Daoy (cell line): Measurements from ENCODE around the gene MPLKIP. TPM values are rescaled to one million over a fixed set of nuclear protein-coding genes. Genes with fewer than 3 reads are reported as not detected.

ENCODE experiments used
- total RNA-seq: library from RNA; depleted of rRNA; stranded (reverse); fragments of >200 nt; shearing (Covaris generic); gene quantifications from 2 replicates; pipeline ENCODE4 v1.2.3, GENCODE V29; 2014; rRNA removed

The MPLKIP gene
- total RNA-seq, 1 experiment from 2014 or later, result 69.6 TPM

Other genes starting within 250 kb of the MPLKIP start
- gene CDK13, start 184.4 kb downstream of the MPLKIP start, total RNA-seq, result 53.2 and 59.5 TPM in 2 replicates
- 8.3 and 11.8 TPM in 2 replicates for gene SUGCT, start 383 bp upstream of the MPLKIP start, total RNA-seq